Osteoblast (primary cell): Measurements from ENCODE around the gene C6orf120. TPM values are rescaled to one million over a fixed set of nuclear protein-coding genes. Genes with fewer than 3 reads are reported as not detected.
A peak's percentile ranks its signal among the peaks of the same experiment; 100 is the strongest.

Source experiments
- DNase-seq: peaks from one replicate; pipeline ENCODE4 v3.0.0; 2011; ENCODE audit warnings: low spot score, mixed read lengths; ENCODE audit not compliant: insufficient read length; ENCODE audit errors: missing footprints
- H2AFZ ChIP-seq: 2 replicates; pipeline ENCODE4 v1.6.0; 2011; ENCODE audit warnings: mild to moderate bottlenecking, low read length
- H3K27ac ChIP-seq: 2 replicates; pipeline ENCODE4 v1.5.1; 2011; ENCODE audit warnings: mild to moderate bottlenecking, low read depth, low read length, moderate library complexity
- H3K27me3 ChIP-seq: 2 replicates; pipeline ENCODE4 v1.6.0; 2012; ENCODE audit warnings: mild to moderate bottlenecking, control low read depth, inconsistent platforms, low read length, moderate library complexity; ENCODE audit not compliant: insufficient read depth
- H3K36me3 ChIP-seq: 2 replicates; pipeline ENCODE4 v1.5.1; 2011; ENCODE audit warnings: mild to moderate bottlenecking, low read length, control low read depth, moderate library complexity; ENCODE audit not compliant: insufficient read depth
- H3K4me1 ChIP-seq: 2 replicates; pipeline ENCODE4 v1.5.1; 2011; ENCODE audit warnings: mild to moderate bottlenecking, low read length, control low read depth, moderate library complexity; ENCODE audit not compliant: insufficient read depth
- H3K4me2 ChIP-seq: 2 replicates; pipeline ENCODE4 v1.6.0; 2011; ENCODE audit warnings: mild to moderate bottlenecking, low read length; ENCODE audit not compliant: insufficient read depth
- H3K4me3 ChIP-seq: fragments of 200-600 bp; sonication (generic); 3 replicates; pipeline ENCODE4 v1.5.1; 2012; ENCODE audit warnings: mild to moderate bottlenecking, low read length, inconsistent platforms; ENCODE audit not compliant: insufficient read depth
- H3K79me2 ChIP-seq: 2 replicates; pipeline ENCODE4 v1.6.0; 2012; ENCODE audit warnings: mild to moderate bottlenecking, low read length, control low read depth, inconsistent platforms; ENCODE audit not compliant: insufficient read depth
- H3K9me3 ChIP-seq: 2 replicates; pipeline ENCODE4 v1.5.1; 2011; ENCODE audit warnings: low read depth, low read length, control low read depth
- H4K20me1 ChIP-seq: 2 replicates; pipeline ENCODE4 v1.6.0; 2012; ENCODE audit warnings: mild to moderate bottlenecking, low read length, control low read depth; ENCODE audit not compliant: insufficient read depth
- CTCF ChIP-seq: IDR thresholded peaks from 2 replicates; pipeline ENCODE4 v1.5.1; 2011; ENCODE audit warnings: mild to moderate bottlenecking, low read depth, low read length, moderate library complexity; ENCODE audit errors: extremely low read depth
- total RNA-seq: library from RNA; depleted of rRNA; stranded (reverse); fragments of >200 nt; gene quantifications from 2 replicates; pipeline ENCODE4 v1.2.3, GENCODE V29; 2012

Gene C6orf120
- total RNA-seq, 1 donor = 54.3 TPM

- Histone ChIP-seq H3K79me2 (peaks cover 52% of the 10 kb centered on the region), H2AFZ (peak overlapping the region; percentile 87), H3K27ac (peak overlapping the region; percentile 84)
Measured at GRCh38 chr6:169702840-169703246, 917 bp downstream of the C6orf120 start.

GRCh38 chr6:169707772-169708171 lies 5.8 kb downstream of the C6orf120 start:
- no peak overlapping the region for H2AFZ ChIP-seq
- peaks cover 22% of the 10 kb centered on the region for H4K20me1 ChIP-seq
- no peak overlapping the region for H3K4me2 ChIP-seq
- no peak for DNase-seq
- H3K4me3 ChIP-seq = no peak overlapping the region
- H3K9me3 ChIP-seq = no peaks in the 10 kb centered on the region
- peaks cover 37% of the 10 kb centered on the region for H3K36me3 ChIP-seq
- peaks cover 21% of the 10 kb centered on the region for H3K79me2 ChIP-seq
- no peaks in the 10 kb centered on the region for H3K27me3 ChIP-seq
- no peak for TF ChIP-seq CTCF
- H3K27ac ChIP-seq = no peak overlapping the region
- peaks cover 24% of the 10 kb centered on the region for H3K4me1 ChIP-seq

More at GRCh38 chr6:169702840-169703246, 917 bp downstream of the C6orf120 start:
- Histone ChIP-seq H4K20me1 (peaks cover 24% of the 10 kb centered on the region), H3K36me3 (peaks cover 17% of the 10 kb centered on the region), H3K27me3 (no peaks in the 10 kb centered on the region), H3K9me3 (no peaks in the 10 kb centered on the region), H3K4me1 (peaks cover 43% of the 10 kb centered on the region), H3K4me2 (peak overlapping the region; percentile 80), H3K4me3 (peak overlapping the region; percentile 91)
- no peak for TF ChIP-seq CTCF
- DNase-seq = peak; percentile 38

- TF ChIP-seq CTCF = no peak
- no peak overlapping the region for H3K27ac ChIP-seq
- peaks cover 9% of the 10 kb centered on the region for H3K4me1 ChIP-seq
- peaks cover 5% of the 10 kb centered on the region for H3K79me2 ChIP-seq
- H3K4me2 ChIP-seq = no peak overlapping the region
- H3K4me3 ChIP-seq = no peak overlapping the region
- no peaks in the 10 kb centered on the region for H3K9me3 ChIP-seq
- no peaks in the 10 kb centered on the region for H3K27me3 ChIP-seq
- peaks cover 8% of the 10 kb centered on the region for H4K20me1 ChIP-seq
- DNase-seq = no peak
- H2AFZ ChIP-seq = no peak overlapping the region
- peaks cover 27% of the 10 kb centered on the region for H3K36me3 ChIP-seq
Measured at GRCh38 chr6:169709293-169709692, 7.4 kb downstream of the C6orf120 start.

- TF ChIP-seq CTCF = no peak
- peaks cover 30% of the 10 kb centered on the region for H3K36me3 ChIP-seq
- peaks cover 2% of the 10 kb centered on the region for H3K79me2 ChIP-seq
- H4K20me1 ChIP-seq = peaks cover 5% of the 10 kb centered on the region
- H2AFZ ChIP-seq = no peak overlapping the region
- no peak overlapping the region for H3K4me3 ChIP-seq
- H3K27me3 ChIP-seq = no peaks in the 10 kb centered on the region
- H3K27ac ChIP-seq = no peak overlapping the region
- H3K4me2 ChIP-seq = no peak overlapping the region
- H3K9me3 ChIP-seq = no peaks in the 10 kb centered on the region
- no peak for DNase-seq
- H3K4me1 ChIP-seq = peaks cover 3% of the 10 kb centered on the region
Measured at GRCh38 chr6:169710009-169710408, 8.1 kb downstream of the C6orf120 start.
